Left ventricle myocardium inferior (tissue), 1 donor: Measurements from ENCODE around the gene PEX5L. TPM values are rescaled to one million over a fixed set of nuclear protein-coding genes. Genes with fewer than 3 reads are reported as not detected.

ENCODE experiments used
- DNase-seq: peaks from one replicate; pipeline ENCODE4 v3.0.0-alpha.2; 2020
- H3K27ac ChIP-seq: fragments of 200-600 bp; replicated peaks from 2 replicates; pipeline ENCODE4 v1.8.0; 2021
- H3K27me3 ChIP-seq: fragments of 200-600 bp; 2 replicates; pipeline ENCODE4 v1.8.0; 2021; ENCODE audit warnings: low read depth
- H3K36me3 ChIP-seq: fragments of 200-600 bp; 2 replicates; pipeline ENCODE4 v1.8.0; 2021
- H3K4me1 ChIP-seq: fragments of 200-600 bp; 2 replicates; pipeline ENCODE4 v1.8.0; 2021
- H3K4me3 ChIP-seq: fragments of 200-600 bp; 2 replicates; pipeline ENCODE4 v1.8.0; 2021; ENCODE audit warnings: mild to moderate bottlenecking, moderate library complexity
- H3K9me3 ChIP-seq: fragments of 200-600 bp; replicated peaks from 2 replicates; pipeline ENCODE4 v1.8.0; 2021
- intact Hi-C: fragments of 100-400 bp; cut with micrococcal nuclease; formaldehyde crosslinking; loops from one replicate; pipeline ENCODE4 v1.11.0; 2022
- total RNA-seq: library from RNA; stranded (reverse); fragmentation: NEBNext Ultra II Directional; extraction: Animal tissue kit (Norgen Biotek cat#: 25700); gene quantifications from one replicate; pipeline ENCODE4 v1.2.1, GENCODE V29; 2021
- TF ChIP-seq, protein P1 (sequence below): fragments of 200-600 bp; IDR thresholded peaks from 2 replicates; pipeline ENCODE4 v1.8.0; 2021; ENCODE audit warnings: antibody characterized with exemption, mild to moderate bottlenecking, borderline replicate concordance
- donor health status: DM: no; HTN: yes; CAD: no; lungs with severe emphysema.

PEX5L gene
- total RNA-seq, 1 donor from 2014 or later, result 0.41 TPM

DNA sequence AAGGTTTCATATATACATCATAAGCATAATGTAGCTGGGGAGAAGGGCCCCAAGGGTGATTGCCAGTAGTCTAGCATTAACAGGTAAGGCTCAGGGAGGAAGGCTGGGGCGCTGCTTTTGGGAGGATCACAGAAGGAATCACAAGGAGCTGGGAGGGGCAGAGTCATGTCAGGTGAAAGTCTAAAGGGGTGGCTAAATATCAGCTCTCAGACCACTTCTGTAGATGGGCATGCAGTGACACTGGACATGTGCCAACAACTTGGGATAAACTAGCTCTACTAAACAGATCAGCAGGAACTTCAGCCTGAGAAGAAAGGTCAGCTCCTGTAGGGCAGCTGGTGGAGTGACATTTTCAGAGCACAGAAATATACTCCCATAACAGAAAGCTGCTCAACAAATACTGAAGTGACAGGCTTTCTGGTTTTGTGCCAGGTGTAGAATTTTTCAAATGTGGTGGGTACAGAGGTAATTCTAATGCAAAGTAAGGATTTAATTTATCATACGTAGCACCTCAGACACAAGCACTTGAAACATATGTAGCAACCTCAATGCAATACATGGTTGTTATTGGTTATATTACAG, 79.4 kb downstream of the PEX5L start:
- Histone ChIP-seq H3K4me1 (no peaks in the 10 kb centered on the region), H3K27me3 (peaks cover 7% of the 10 kb centered on the region), H3K27ac (no peak overlapping the region), H3K9me3 (no peaks in the 10 kb centered on the region), H3K4me3 (no peak overlapping the region), H3K36me3 (no peaks in the 10 kb centered on the region)
- no peak for DNase-seq
- TF ChIP-seq, protein P1, sequence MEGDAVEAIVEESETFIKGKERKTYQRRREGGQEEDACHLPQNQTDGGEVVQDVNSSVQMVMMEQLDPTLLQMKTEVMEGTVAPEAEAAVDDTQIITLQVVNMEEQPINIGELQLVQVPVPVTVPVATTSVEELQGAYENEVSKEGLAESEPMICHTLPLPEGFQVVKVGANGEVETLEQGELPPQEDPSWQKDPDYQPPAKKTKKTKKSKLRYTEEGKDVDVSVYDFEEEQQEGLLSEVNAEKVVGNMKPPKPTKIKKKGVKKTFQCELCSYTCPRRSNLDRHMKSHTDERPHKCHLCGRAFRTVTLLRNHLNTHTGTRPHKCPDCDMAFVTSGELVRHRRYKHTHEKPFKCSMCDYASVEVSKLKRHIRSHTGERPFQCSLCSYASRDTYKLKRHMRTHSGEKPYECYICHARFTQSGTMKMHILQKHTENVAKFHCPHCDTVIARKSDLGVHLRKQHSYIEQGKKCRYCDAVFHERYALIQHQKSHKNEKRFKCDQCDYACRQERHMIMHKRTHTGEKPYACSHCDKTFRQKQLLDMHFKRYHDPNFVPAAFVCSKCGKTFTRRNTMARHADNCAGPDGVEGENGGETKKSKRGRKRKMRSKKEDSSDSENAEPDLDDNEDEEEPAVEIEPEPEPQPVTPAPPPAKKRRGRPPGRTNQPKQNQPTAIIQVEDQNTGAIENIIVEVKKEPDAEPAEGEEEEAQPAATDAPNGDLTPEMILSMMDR, result no peak
- intact Hi-C loops, result no loop called here

DNA sequence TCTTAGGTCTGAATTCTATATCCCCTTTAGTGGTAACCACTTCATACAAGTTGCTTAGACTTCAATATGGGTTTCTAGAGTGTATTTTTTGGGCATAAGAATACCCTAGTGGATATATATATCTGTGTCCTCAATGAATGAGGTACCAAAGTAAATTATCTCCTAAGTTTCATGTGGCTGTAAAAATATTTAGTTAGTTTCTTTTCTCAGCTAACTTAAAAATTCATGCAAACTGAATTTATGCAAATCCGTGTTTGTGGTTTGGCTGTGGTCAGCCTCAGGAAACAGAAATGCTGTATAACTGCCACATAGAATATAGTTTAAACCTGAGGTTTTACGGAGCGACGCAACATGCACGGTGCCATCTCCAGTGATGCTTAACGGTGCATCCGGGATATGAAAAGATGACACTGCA, 80.3 kb downstream of the PEX5L start:
- Histone ChIP-seq H3K4me3 (no peak overlapping the region), H3K27ac (no peak overlapping the region), H3K36me3 (no peaks in the 10 kb centered on the region), H3K9me3 (no peaks in the 10 kb centered on the region), H3K4me1 (no peaks in the 10 kb centered on the region), H3K27me3 (peaks cover 12% of the 10 kb centered on the region)
- TF ChIP-seq, protein P1, result no peak
- intact Hi-C loops, result no loop called here
- DNase-seq, result no peak

DNA sequence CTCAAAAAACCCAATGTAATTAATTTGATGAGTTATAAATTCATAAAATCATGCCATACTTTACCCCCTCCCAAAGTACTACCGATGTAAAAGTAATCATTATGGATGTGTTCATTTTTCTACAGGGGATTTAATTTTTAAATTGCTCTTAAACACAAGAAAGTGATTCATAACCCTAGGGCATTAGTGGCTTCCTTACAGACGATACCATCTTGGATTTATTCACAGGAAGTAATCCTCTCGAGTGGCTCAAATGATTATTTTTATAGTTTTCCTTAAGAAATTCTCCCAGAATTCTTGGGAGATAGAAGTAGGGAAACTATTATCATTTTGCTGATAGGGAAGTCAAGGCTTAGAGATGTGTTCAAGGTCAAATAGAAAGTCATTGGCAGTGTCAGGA, 80.9 kb downstream of the PEX5L start:
- no peaks in the 10 kb centered on the region for H3K9me3 ChIP-seq
- no peaks in the 10 kb centered on the region for H3K4me1 ChIP-seq
- intact Hi-C loops, result no loop called here
- peaks cover 18% of the 10 kb centered on the region for H3K27me3 ChIP-seq
- DNase-seq, result no peak
- no peak overlapping the region for H3K27ac ChIP-seq
- no peak overlapping the region for H3K4me3 ChIP-seq
- no peaks in the 10 kb centered on the region for H3K36me3 ChIP-seq
- TF ChIP-seq, protein P1, result no peak

DNA sequence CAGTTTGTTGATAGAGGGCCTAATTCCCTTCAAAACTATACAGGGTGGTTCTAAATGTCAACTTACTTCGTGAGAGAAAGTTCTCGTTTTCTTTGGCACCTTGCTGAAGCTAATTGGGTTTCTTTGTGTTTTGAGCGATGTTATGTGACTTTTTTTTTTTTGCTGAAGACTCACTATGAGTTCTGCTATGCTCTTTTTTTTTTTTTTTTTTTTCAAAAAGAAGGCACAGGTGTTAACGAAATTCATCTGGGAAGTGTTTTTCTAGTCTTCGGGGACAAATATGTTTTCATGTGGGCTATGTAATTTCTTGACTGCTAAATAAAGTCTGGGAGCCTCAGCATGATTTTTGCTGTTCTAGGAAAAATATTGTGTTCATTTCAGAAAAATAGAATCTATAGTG, 81.5 kb downstream of the PEX5L start:
- Histone ChIP-seq H3K27ac (no peak overlapping the region), H3K9me3 (no peaks in the 10 kb centered on the region), H3K36me3 (no peaks in the 10 kb centered on the region), H3K4me1 (no peaks in the 10 kb centered on the region), H3K27me3 (peaks cover 21% of the 10 kb centered on the region), H3K4me3 (no peak overlapping the region)
- intact Hi-C loops, result no loop called here
- TF ChIP-seq, protein P1, result no peak
- DNase-seq, result no peak

DNA sequence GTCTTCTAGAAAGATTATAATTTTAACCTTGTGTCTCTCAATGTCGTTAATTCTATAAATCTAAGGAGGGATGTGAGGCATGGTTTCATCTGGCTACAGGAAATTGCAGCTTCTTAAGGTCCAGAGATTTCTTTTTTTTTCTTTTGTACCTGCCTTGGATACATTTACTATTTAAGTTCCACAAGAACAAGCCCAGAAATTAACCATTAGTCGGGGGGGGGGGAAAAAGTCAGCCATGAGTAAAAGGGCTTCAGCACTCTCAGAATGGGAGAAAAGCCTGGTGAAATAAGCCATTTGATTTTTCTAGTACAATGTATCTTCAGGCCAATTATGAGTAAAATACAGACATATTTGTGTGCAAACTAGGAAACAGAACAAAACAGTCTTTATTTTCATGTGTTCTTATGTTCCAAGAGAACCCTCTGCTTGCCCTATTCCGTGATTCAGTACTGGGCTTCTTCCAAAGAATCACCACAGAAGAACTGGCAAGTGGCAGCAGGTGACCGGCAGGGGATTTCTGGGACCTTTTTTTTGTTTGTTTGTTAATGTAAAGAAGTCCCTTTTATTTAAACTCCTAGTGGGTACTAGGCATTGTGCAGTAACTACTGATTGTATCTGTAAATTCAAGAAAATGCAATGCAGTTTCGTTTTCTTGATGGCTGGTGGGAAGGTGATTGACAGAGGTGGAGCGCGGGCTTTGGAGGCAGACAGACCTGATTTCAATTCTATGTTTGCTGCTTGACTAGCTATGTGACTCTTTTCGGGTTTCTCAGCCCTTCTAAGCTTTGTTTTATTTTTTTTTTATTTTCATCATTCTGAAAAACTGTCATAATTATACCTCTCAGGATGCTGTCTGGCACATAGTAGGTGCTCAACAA, 82.5 kb downstream of the PEX5L start:
- H3K9me3 ChIP-seq, result no peaks in the 10 kb centered on the region
- intact Hi-C loops, result no loop called here
- no peaks in the 10 kb centered on the region for H3K4me1 ChIP-seq
- no peak overlapping the region for H3K4me3 ChIP-seq
- no peaks in the 10 kb centered on the region for H3K36me3 ChIP-seq
- H3K27ac ChIP-seq, result no peak overlapping the region
- TF ChIP-seq, protein P1, result no peak
- H3K27me3 ChIP-seq, result peaks cover 22% of the 10 kb centered on the region
- DNase-seq, result no peak
